Camera-type eye (tissue), 1 donor: ENCODE measurements around the gene CARD18. TPM values are rescaled to one million over a fixed set of nuclear protein-coding genes. Genes with fewer than 3 reads are reported as not detected.

Source experiments
- total RNA-seq: library from RNA; depleted of rRNA; stranded (reverse); fragments of >200 nt; gene quantifications from one replicate; pipeline ENCODE4 v1.2.3, GENCODE V29; 2014

The CARD18 gene, protein sequence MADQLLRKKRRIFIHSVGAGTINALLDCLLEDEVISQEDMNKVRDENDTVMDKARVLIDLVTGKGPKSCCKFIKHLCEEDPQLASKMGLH
- total RNA-seq, result 0.88 TPM

DNA sequence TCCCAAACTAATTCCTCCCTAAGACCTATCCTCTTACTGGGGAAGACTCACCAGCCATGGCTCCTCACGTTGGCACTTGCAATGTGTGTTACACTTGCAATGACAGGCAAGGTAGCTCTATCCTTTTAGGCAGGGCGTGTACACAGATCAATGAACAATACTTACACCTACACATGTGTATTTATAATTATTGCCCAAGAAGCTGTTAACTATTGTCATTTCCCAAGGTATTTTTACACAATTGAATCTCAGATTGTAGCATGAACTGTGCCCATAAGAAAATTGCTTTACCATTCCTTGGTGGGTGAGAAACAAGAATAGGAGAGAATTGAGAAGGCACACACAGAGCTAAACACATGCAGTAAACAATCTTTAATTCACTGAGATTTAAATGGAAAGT lies at the start of gene CARD18:
Gene CARD18, minus strand, starts transcription at position 101 of the 400 bp plus-strand sequence. Its CDS starts 43 bp downstream, at position 58.

Other genes starting within 250 kb of the CARD18 start
- 0.27 TPM for gene CASP12, start 241.3 kb downstream of the CARD18 start, total RNA-seq
- gene CASP4, start 171.2 kb downstream of the CARD18 start, total RNA-seq, result 38.8 TPM
- gene CASP5, start 116.6 kb downstream of the CARD18 start, total RNA-seq, result not detected
- 6.8 TPM for gene CASP1, start 104.6 kb downstream of the CARD18 start, total RNA-seq
- gene CARD16, start 94.4 kb downstream of the CARD18 start, total RNA-seq, result 7.7 TPM